Bone marrow (tissue), 2 donors: ENCODE measurements around the gene KCNJ12.

Experiments used
- DNase-seq, 2 donors: peaks; one replicate each; lab custom pipeline; 2025; lab: John Stamatoyannopoulos, UW

KCNJ12 gene

GRCh38 chr17:21368545-21369246, 7.5 kb upstream of the KCNJ12 start:
- DNase-seq, result no peak

GRCh38 chr17:21369395-21369794, 6.8 kb upstream of the KCNJ12 start:
- DNase-seq, result no peak

- no peak for DNase-seq
Measured at GRCh38 chr17:21370430-21370829, 5.7 kb upstream of the KCNJ12 start.

GRCh38 chr17:21371511-21372081, 4.6 kb upstream of the KCNJ12 start:
- no peak for DNase-seq

GRCh38 chr17:21372256-21372954, 3.8 kb upstream of the KCNJ12 start:
- DNase-seq, result no peak

GRCh38 chr17:21373036-21373435, 3.1 kb upstream of the KCNJ12 start:
- no peak for DNase-seq

- DNase-seq, result no peak
Measured at GRCh38 chr17:21373696-21374440, 2.3 kb upstream of the KCNJ12 start.

- no peak for DNase-seq
Measured at GRCh38 chr17:21374441-21375161, 1.6 kb upstream of the KCNJ12 start.

GRCh38 chr17:21375162-21375560, 996 bp upstream of the KCNJ12 start:
- no peak for DNase-seq

GRCh38 chr17:21375757-21376080, 438 bp upstream of the KCNJ12 start:
- no peak for DNase-seq

- no peak for DNase-seq
Measured at GRCh38 chr17:21376759-21377690, 868 bp downstream of the KCNJ12 start.

GRCh38 chr17:21377705-21378396, 1.7 kb downstream of the KCNJ12 start:
- DNase-seq, result no peak

GRCh38 chr17:21378553-21378952, 2.4 kb downstream of the KCNJ12 start:
- DNase-seq, result no peak

GRCh38 chr17:21379080-21379711, 3.0 kb downstream of the KCNJ12 start:
- no peak for DNase-seq

GRCh38 chr17:21380659-21381058, 4.5 kb downstream of the KCNJ12 start:
- DNase-seq, result no peak

- no peak for DNase-seq
Measured at GRCh38 chr17:21381076-21381706, 5.0 kb downstream of the KCNJ12 start.

GRCh38 chr17:21382560-21383495, 6.7 kb downstream of the KCNJ12 start:
- DNase-seq, result no peak

GRCh38 chr17:21385281-21385845, 9.2 kb downstream of the KCNJ12 start:
- no peak for DNase-seq
